Measurements from ENCODE around the gene ALG14. TPM values are rescaled to one million over a fixed set of nuclear protein-coding genes. Genes with fewer than 3 reads are reported as not detected.

The ALG14 gene
- 0.74 TPM for total RNA-seq

- intact Hi-C loops (cut with DNase I) = loop anchor here (5.0 kb wide), 1 partner anchor 160 kb away; the partner anchor contains the start of gene RWDD3
- TF ChIP-seq POLR2A (IDR thresholded peaks at IDR 0.05) (peak in 1 of 2 donors; percentile 73), POLR2AphosphoS5 (IDR thresholded peaks at IDR 0.05; ENCODE audit: insufficient read depth in 1 of 2, low read depth in 1 of 2) (peak; percentile 94 to 96), CTCF (IDR thresholded peaks at IDR 0.05) (no peak)
- Histone ChIP-seq H3K27ac (peak within 1 kb of the TSS; percentile 89), H3K4me3 (peak within 1 kb of the TSS; percentile 46 to 75), H3K9me3 (no peaks in the 10 kb centered on the region), H3K36me3 (no peaks in the 10 kb centered on the region), H3K27me3 (no peaks in the 10 kb centered on the region), H3K4me1 (peaks cover 11% of the 10 kb centered on the region)
- DNase-seq (ENCODE audit: extremely low spot score in 2 of 2) = peak in 1 of 2 donors; percentile 95
Observed at GRCh38 chr1:95072532-95073419, at the start of gene ALG14. TSS of gene ALG14 (minus strand) at chr1:95072951. CDS start at chr1:95072898, 53 bp downstream.

- TF ChIP-seq POLR2A (IDR thresholded peaks at IDR 0.05) = no peak
- TF ChIP-seq POLR2AphosphoS5 (IDR thresholded peaks at IDR 0.05; ENCODE audit: insufficient read depth in 1 of 2, low read depth in 1 of 2) = no peak
- TF ChIP-seq CTCF (IDR thresholded peaks at IDR 0.05) = no peak
- H3K27me3 ChIP-seq = no peaks in the 10 kb centered on the region
- intact Hi-C loops (cut with DNase I) = no loop called here
- H3K27ac ChIP-seq = no peak overlapping the region
- H3K4me1 ChIP-seq = peaks cover 6% of the 10 kb centered on the region
- no peak overlapping the region for H3K4me3 ChIP-seq
- no peaks in the 10 kb centered on the region for H3K36me3 ChIP-seq
- no peak for DNase-seq (ENCODE audit: extremely low spot score in 2 of 2)
- H3K9me3 ChIP-seq = no peaks in the 10 kb centered on the region
Observed at GRCh38 chr1:95122151-95122697, 49.5 kb upstream of the ALG14 start.

GRCh38 chr1:95119273-95119672 lies 46.5 kb upstream of the ALG14 start:
- H3K4me1 ChIP-seq = peaks cover 12% of the 10 kb centered on the region
- no peaks in the 10 kb centered on the region for H3K9me3 ChIP-seq
- H3K36me3 ChIP-seq = no peaks in the 10 kb centered on the region
- H3K27me3 ChIP-seq = no peaks in the 10 kb centered on the region
- DNase-seq (ENCODE audit: extremely low spot score in 2 of 2) = no peak
- no peak overlapping the region for H3K27ac ChIP-seq
- intact Hi-C loops (cut with DNase I) = no loop called here
- no peak overlapping the region for H3K4me3 ChIP-seq
- no peak for TF ChIP-seq POLR2AphosphoS5 (IDR thresholded peaks at IDR 0.05; ENCODE audit: insufficient read depth in 1 of 2, low read depth in 1 of 2)
- no peak for TF ChIP-seq CTCF (IDR thresholded peaks at IDR 0.05)
- no peak for TF ChIP-seq POLR2A (IDR thresholded peaks at IDR 0.05)

DNA sequence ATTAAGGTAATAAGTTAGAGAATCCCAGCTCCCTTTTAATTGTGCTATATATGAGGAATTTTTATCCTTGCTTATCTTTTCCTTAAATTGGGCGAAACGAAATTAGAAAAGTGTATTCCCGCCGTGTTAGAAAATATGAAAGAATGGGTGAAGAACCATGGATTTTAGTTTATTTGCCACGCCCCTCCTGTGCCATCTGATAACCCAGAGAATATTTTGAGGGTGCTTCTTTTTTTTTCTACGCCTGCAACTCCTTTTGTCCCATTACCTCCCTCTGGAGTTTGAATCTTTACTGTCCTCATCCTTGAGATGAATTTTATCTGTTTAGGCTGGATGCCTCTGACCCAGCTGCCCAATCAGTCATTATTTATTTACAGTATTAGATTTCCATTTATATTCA lies 46.0 kb upstream of the ALG14 start:
- no peak overlapping the region for H3K27ac ChIP-seq
- intact Hi-C loops (cut with DNase I) = no loop called here
- no peaks in the 10 kb centered on the region for H3K27me3 ChIP-seq
- peaks cover 12% of the 10 kb centered on the region for H3K4me1 ChIP-seq
- no peaks in the 10 kb centered on the region for H3K36me3 ChIP-seq
- no peak for DNase-seq (ENCODE audit: extremely low spot score in 2 of 2)
- TF ChIP-seq POLR2AphosphoS5 (IDR thresholded peaks at IDR 0.05; ENCODE audit: insufficient read depth in 1 of 2, low read depth in 1 of 2) (no peak), POLR2A (IDR thresholded peaks at IDR 0.05) (no peak), CTCF (IDR thresholded peaks at IDR 0.05) (no peak)
- H3K4me3 ChIP-seq = no peak overlapping the region
- no peaks in the 10 kb centered on the region for H3K9me3 ChIP-seq
